HCT116 (cell line): ENCODE measurements around the gene CENATAC. TPM values are rescaled to one million over a fixed set of nuclear protein-coding genes. Genes with fewer than 3 reads are reported as not detected.

Source experiments
- ATAC-seq: fragments of 200-7000 bp; cut with Tn5 transposase; 2 replicates; pipeline ENCODE4 v1.9.1; 2020; ENCODE audit warnings: mild to moderate bottlenecking, moderate library complexity
- BruUV-seq: library from RNA; stranded (reverse); fragments of 400-500 nt; replicated peaks from 2 replicates; lab custom pipeline; 2021; lab: Mats Ljungman, UMichigan
- CTCF ChIA-PET: fragments of 300-600 bp; sonication (Branson Sonifier 250); formaldehyde crosslinking; loops from one replicate; lab custom pipeline; 2021; ENCODE audit warnings: antibody characterized with exemption; lab: Charles Lee
- POLR2A ChIA-PET: fragments of 300-600, 350-600 bp; sonication (Branson Sonifier 250); formaldehyde crosslinking; loops from one replicate; lab custom pipeline; 2021; ENCODE audit warnings: antibody characterized with exemption; lab: Charles Lee
- RAD21 ChIA-PET, 2 experiments: fragments of 300-600 bp; sonication (Branson Sonifier 250); formaldehyde crosslinking; loops; one replicate each; lab custom pipeline; 2023; ENCODE audit warnings: low total read pairs in 2 of 2; ENCODE audit not compliant: uncharacterized antibody in 2 of 2, unreplicated experiment in 2 of 2, low non-redundant PET in 1 of 2; lab: Charles Lee
- DNase-seq: peaks from one replicate; pipeline ENCODE4 v3.0.0-alpha.2; 2010; ENCODE audit warnings: low read depth, low spot score
- H2AFZ ChIP-seq: fragments of 200-600 bp; shearing (Covaris generic), sonication (generic); 2 replicates; pipeline ENCODE4 v1.6.1; 2017; ENCODE audit warnings: low read depth, mixed run types, mixed read lengths, antibody characterized with exemption, low read length; ENCODE audit not compliant: poor library complexity, severe bottlenecking
- H3K27ac ChIP-seq: 2 replicates; pipeline ENCODE4 v1.5.1; 2012; ENCODE audit warnings: low read depth, low read length
- H3K27me3 ChIP-seq: fragments of 200-600 bp; sonication (generic); 2 replicates; pipeline ENCODE4 v1.6.1; 2016; ENCODE audit warnings: mixed run types, low read length, mixed read lengths; ENCODE audit not compliant: insufficient read depth
- H3K36me3 ChIP-seq, 2 experiments: fragments of 200-500 bp in 1 of 2; fragments of 200-600 bp in 1 of 2; sonication (Bioruptor generic) in 1 of 2; sonication (generic) in 1 of 2; 2 replicates each; pipeline versions ENCODE4 v1.5.1 to v1.6.1; 2014 to 2016; ENCODE audit warnings: low read length in 2 of 2, inconsistent platforms in 1 of 2, mixed read lengths in 1 of 2, mixed run types in 1 of 2; ENCODE audit not compliant: insufficient read depth in 2 of 2, control insufficient read depth in 1 of 2
- H3K4me1 ChIP-seq, 2 experiments: fragments of 200-600 bp in 1 of 2; sonication (generic) in 1 of 2; 2 replicates each; pipeline versions ENCODE4 v1.5.1 to v1.6.1; 2012 to 2017; ENCODE audit warnings: low read length in 2 of 2, inconsistent platforms in 1 of 2, mild to moderate bottlenecking in 1 of 2, mixed read lengths in 1 of 2, mixed run types in 1 of 2, moderate library complexity in 1 of 2; ENCODE audit not compliant: insufficient read depth in 2 of 2, control insufficient read depth in 1 of 2
- H3K4me2 ChIP-seq: fragments of 200-600 bp; sonication (generic); 2 replicates; pipeline ENCODE4 v1.6.1; 2017; ENCODE audit warnings: mixed run types, low read length, mixed read lengths
- H3K4me3 ChIP-seq, 2 experiments: fragments of 200-600 bp in 1 of 2; sonication (generic) in 1 of 2; replicated peaks in 1 of 2; 2 replicates each; pipeline ENCODE4 v1.5.1; 2011 to 2016; ENCODE audit warnings: low read length in 2 of 2, control low read depth in 1 of 2, low read depth in 1 of 2, mild to moderate bottlenecking in 1 of 2, mixed read lengths in 1 of 2, mixed run types in 1 of 2
- H3K79me2 ChIP-seq: fragments of 200-600 bp; sonication (generic); 2 replicates; pipeline ENCODE4 v1.6.1; 2017; ENCODE audit warnings: mild to moderate bottlenecking, mixed run types, low read length, moderate library complexity, mixed read lengths; ENCODE audit not compliant: insufficient read depth
- H3K9ac ChIP-seq: fragments of 200-600 bp; sonication (generic); 2 replicates; pipeline ENCODE4 v1.6.1; 2016; ENCODE audit warnings: low read length, mixed read lengths
- H3K9me2 ChIP-seq: fragments of 200-600 bp; sonication (generic), shearing (Covaris generic); 2 replicates; pipeline ENCODE4 v1.6.1; 2017; ENCODE audit warnings: mixed run types, mild to moderate bottlenecking, moderate library complexity; ENCODE audit not compliant: insufficient read depth
- H3K9me3 ChIP-seq, 2 experiments: fragments of 200-500 bp in 1 of 2; fragments of 200-600 bp in 1 of 2; sonication (Bioruptor generic) in 1 of 2; sonication (generic) in 1 of 2; 2 replicates each; pipeline ENCODE4 v1.6.1; 2014 to 2017; ENCODE audit warnings: low read length in 2 of 2, mixed read lengths in 2 of 2, inconsistent platforms in 1 of 2, low read depth in 1 of 2, mild to moderate bottlenecking in 1 of 2, mixed run types in 1 of 2, moderate library complexity in 1 of 2; ENCODE audit not compliant: control insufficient read depth in 1 of 2, insufficient read depth in 1 of 2
- H4K20me1 ChIP-seq: fragments of 200-600 bp; sonication (generic), shearing (Covaris generic); 2 replicates; pipeline ENCODE4 v1.6.1; 2017; ENCODE audit warnings: mixed run types, mild to moderate bottlenecking, moderate library complexity; ENCODE audit not compliant: insufficient read depth
- ATF3 ChIP-seq: IDR thresholded peaks from 2 replicates; pipeline ENCODE4 v1.6.1; 2012
- CBX3 ChIP-seq: IDR thresholded peaks from 2 replicates; pipeline ENCODE4 v1.6.1; 2012; ENCODE audit warnings: low read depth
- EGR1 ChIP-seq: IDR thresholded peaks from 2 replicates; pipeline ENCODE4 v1.6.1; 2012; ENCODE audit warnings: low read depth
- ELF1 ChIP-seq: IDR thresholded peaks from 2 replicates; pipeline ENCODE4 v1.6.1; 2012; ENCODE audit warnings: low read depth, borderline replicate concordance
- EZH2 ChIP-seq: fragments of 200-600 bp; sonication (generic); IDR thresholded peaks from 2 replicates; pipeline ENCODE4 v1.6.1; 2017; ENCODE audit warnings: antibody characterized with exemption, mixed run types
- FOSL1 ChIP-seq: IDR thresholded peaks from 2 replicates; pipeline ENCODE4 v1.6.1; 2012; ENCODE audit warnings: low read depth
- MAX ChIP-seq: IDR thresholded peaks from 2 replicates; pipeline ENCODE4 v1.6.1; 2012
- POLR2A ChIP-seq: IDR thresholded peaks from 2 replicates; pipeline ENCODE4 v1.7.0; 2011; ENCODE audit warnings: borderline replicate concordance; ENCODE audit not compliant: insufficient read depth, insufficient read length; ENCODE audit errors: extremely low read depth
- REST ChIP-seq: IDR thresholded peaks from 2 replicates; pipeline ENCODE4 v1.6.1; 2012; ENCODE audit warnings: low read depth
- SP1 ChIP-seq: IDR thresholded peaks from 2 replicates; pipeline ENCODE4 v1.6.1; 2012; ENCODE audit warnings: low read depth
- SRF ChIP-seq: IDR thresholded peaks from 2 replicates; pipeline ENCODE4 v1.6.1; 2012; ENCODE audit warnings: low read depth
- TCF7L2 ChIP-seq: IDR thresholded peaks from 2 replicates; pipeline ENCODE4 v1.7.0; 2011; ENCODE audit warnings: borderline replicate concordance, inconsistent platforms; ENCODE audit not compliant: insufficient read depth, insufficient read length; ENCODE audit errors: extremely low read depth
- YY1 ChIP-seq: IDR thresholded peaks from 2 replicates; pipeline ENCODE4 v1.6.1; 2011; ENCODE audit warnings: low read length, low read depth, moderate library complexity, mild to moderate bottlenecking; ENCODE audit not compliant: insufficient replicate concordance; ENCODE audit errors: extremely low read depth
- ZNF274 ChIP-seq: fragments of 200-500 bp; sonication (Bioruptor generic); IDR thresholded peaks from 2 replicates; pipeline ENCODE4 v1.6.1; 2014; ENCODE audit warnings: mild to moderate bottlenecking, low read depth, low read length, inconsistent platforms
- intact Hi-C: fragments of 100-400 bp; cut with micrococcal nuclease; formaldehyde crosslinking; loops from 2 replicates; pipeline ENCODE4 v1.10.0; 2022
- total RNA-seq: library from RNA; stranded (reverse); gene quantifications from one replicate; pipeline ENCODE4 v1.2.1, GENCODE V29; 2021; ENCODE audit not compliant: unreplicated experiment

The CENATAC gene
- total RNA-seq, 1 experiment from 2014 or later: 28.9 TPM

- Histone ChIP-seq H3K9me3 (no peaks in the 10 kb centered on the region), H3K9ac (no peak overlapping the region), H3K9me2 (no peaks in the 10 kb centered on the region), H3K4me2 (no peak overlapping the region), H3K4me3 (no peak overlapping the region), H3K27me3 (no peaks in the 10 kb centered on the region), H3K79me2 (no peaks in the 10 kb centered on the region), H2AFZ (no peak overlapping the region), H3K27ac (no peak overlapping the region), H4K20me1 (no peaks in the 10 kb centered on the region), H3K36me3 (no peaks in the 10 kb centered on the region), H3K4me1 (peaks cover 0 to 18% of the 10 kb centered on the region in 2 experiments; a peak in 2 of 4 replicates)
- no peak for ATAC-seq
- CTCF ChIA-PET: interaction anchor here (1.2 to 4.4 kb wide), 3 partner anchors 16 to 268 kb away, joined by 4 to 28 read pairs (median 5); no protein-coding TSS in a partner anchor
- DNase-seq: no peak
- intact Hi-C loops: loop anchor here (2.0 to 5.0 kb wide), 2 partner anchors 27 to 361 kb away; no protein-coding TSS in a partner anchor
- TF ChIP-seq SP1: no peak
- RAD21 ChIA-PET: no interaction called here
- BruUV-seq: no TSS peak
- POLR2A ChIA-PET: interaction anchor here (0.7 to 1.5 kb wide), 2 partner anchors 10 to 29 kb away, joined by 4 read pairs; no protein-coding TSS in a partner anchor
Observed at GRCh38 chr11:118957968-118958367, 40.0 kb upstream of the CENATAC start.

- Histone ChIP-seq H3K36me3 (no peaks in the 10 kb centered on the region), H3K4me1 (peaks cover 0 to 18% of the 10 kb centered on the region in 2 experiments; a peak in 2 of 4 replicates), H3K9me3 (no peaks in the 10 kb centered on the region), H3K9me2 (no peaks in the 10 kb centered on the region), H4K20me1 (no peaks in the 10 kb centered on the region), H3K79me2 (no peaks in the 10 kb centered on the region), H2AFZ (no peak overlapping the region), H3K27me3 (no peaks in the 10 kb centered on the region), H3K4me3 (no peak overlapping the region), H3K27ac (no peak overlapping the region), H3K4me2 (no peak overlapping the region), H3K9ac (no peak overlapping the region)
- POLR2A ChIA-PET: interaction anchor here (1.5 kb wide), 1 partner anchor 10 kb away, joined by 4 read pairs; no protein-coding TSS in a partner anchor
- RAD21 ChIA-PET: interaction anchor here in 1 of 2 experiments (0.6 kb wide), 1 partner anchor 143 kb away, joined by 5 read pairs; no protein-coding TSS in a partner anchor
- CTCF ChIA-PET: interaction anchor here (1.2 kb wide), 1 partner anchor 50 kb away, joined by 4 read pairs; no protein-coding TSS in a partner anchor
- ATAC-seq: no peak
- no TSS peak for BruUV-seq
- no peak for DNase-seq
- intact Hi-C loops: loop anchor here (5.0 kb wide), 1 partner anchor 361 kb away; no protein-coding TSS in a partner anchor
- TF ChIP-seq EGR1 (no peak), SRF (no peak), TCF7L2 (no peak), ZNF274 (no peak), ELF1 (no peak), MAX (no peak), FOSL1 (no peak), YY1 (no peak), EZH2 (no peak), REST (no peak), ATF3 (no peak), CBX3 (no peak), POLR2A (no peak)
Observed at GRCh38 chr11:118958577-118958976, 39.4 kb upstream of the CENATAC start.
